Fibroblast of lung (primary cell): Measurements from ENCODE around the gene KCTD16.

Source experiments
- EZH2 ChIP-seq: IDR thresholded peaks from 2 replicates; pipeline ENCODE4 v1.5.1; 2012; ENCODE audit warnings: low read length, control low read depth, mild to moderate bottlenecking; ENCODE audit errors: missing control alignments
- TF ChIP-seq, protein P1 (sequence below), 2 donors: IDR thresholded peaks in 1 of 2; conservative IDR thresholded peaks in 1 of 2; 1 replicate in 1 of 2; 2 replicates in 1 of 2; pipeline ENCODE4 v1.5.1; 2011 to 2012; ENCODE audit warnings: low read length in 2 of 2, control low read depth in 1 of 2, inconsistent platforms in 1 of 2, low read depth in 1 of 2, mild to moderate bottlenecking in 1 of 2

DNA sequence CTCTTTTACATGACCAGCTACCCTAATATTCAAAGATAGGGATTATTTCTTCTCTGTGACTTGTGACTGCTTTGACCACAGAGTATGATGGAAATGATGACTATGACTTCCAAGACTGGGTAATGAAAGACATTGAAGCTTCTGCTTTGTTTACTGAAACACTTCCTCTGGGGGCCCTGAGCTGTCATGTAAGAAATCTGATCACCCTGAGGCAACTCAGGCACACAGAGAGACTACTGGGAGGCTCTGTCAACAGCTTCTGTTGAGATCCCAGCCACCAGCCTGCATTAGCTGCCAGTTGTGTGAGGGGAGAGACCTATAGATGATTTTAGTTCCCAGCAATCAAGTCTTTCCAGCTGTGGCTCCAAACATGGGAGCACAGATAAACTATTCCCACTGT lies 76.5 kb downstream of the KCTD16 start:
- TF ChIP-seq, protein P1, sequence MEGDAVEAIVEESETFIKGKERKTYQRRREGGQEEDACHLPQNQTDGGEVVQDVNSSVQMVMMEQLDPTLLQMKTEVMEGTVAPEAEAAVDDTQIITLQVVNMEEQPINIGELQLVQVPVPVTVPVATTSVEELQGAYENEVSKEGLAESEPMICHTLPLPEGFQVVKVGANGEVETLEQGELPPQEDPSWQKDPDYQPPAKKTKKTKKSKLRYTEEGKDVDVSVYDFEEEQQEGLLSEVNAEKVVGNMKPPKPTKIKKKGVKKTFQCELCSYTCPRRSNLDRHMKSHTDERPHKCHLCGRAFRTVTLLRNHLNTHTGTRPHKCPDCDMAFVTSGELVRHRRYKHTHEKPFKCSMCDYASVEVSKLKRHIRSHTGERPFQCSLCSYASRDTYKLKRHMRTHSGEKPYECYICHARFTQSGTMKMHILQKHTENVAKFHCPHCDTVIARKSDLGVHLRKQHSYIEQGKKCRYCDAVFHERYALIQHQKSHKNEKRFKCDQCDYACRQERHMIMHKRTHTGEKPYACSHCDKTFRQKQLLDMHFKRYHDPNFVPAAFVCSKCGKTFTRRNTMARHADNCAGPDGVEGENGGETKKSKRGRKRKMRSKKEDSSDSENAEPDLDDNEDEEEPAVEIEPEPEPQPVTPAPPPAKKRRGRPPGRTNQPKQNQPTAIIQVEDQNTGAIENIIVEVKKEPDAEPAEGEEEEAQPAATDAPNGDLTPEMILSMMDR (conservative IDR thresholded peaks at IDR 0.05 in 1 of 2, IDR thresholded peaks at IDR 0.05 in 1 of 2; ENCODE audit: low read depth in 1 of 2, low read length in 2 of 2), result no peak
- no peak for TF ChIP-seq EZH2
